HG02970 (cell line): ENCODE results near the gene SESN1.
"Not testable (repeated sequence)": the region's sequence is repeated elsewhere in the genome, so short reads cannot be mapped to it uniquely, and the experiment has no call there.

ENCODE experiments used
- ATAC-seq: cut with Tn5 transposase; IDR thresholded peaks from one replicate; pipeline ENCODE4 v1.9.1; 2021; ENCODE audit warnings: mild to moderate bottlenecking, moderate library complexity, moderate number of reproducible peaks; ENCODE audit not compliant: unreplicated experiment, low FRiP score

The SESN1 gene

DNA sequence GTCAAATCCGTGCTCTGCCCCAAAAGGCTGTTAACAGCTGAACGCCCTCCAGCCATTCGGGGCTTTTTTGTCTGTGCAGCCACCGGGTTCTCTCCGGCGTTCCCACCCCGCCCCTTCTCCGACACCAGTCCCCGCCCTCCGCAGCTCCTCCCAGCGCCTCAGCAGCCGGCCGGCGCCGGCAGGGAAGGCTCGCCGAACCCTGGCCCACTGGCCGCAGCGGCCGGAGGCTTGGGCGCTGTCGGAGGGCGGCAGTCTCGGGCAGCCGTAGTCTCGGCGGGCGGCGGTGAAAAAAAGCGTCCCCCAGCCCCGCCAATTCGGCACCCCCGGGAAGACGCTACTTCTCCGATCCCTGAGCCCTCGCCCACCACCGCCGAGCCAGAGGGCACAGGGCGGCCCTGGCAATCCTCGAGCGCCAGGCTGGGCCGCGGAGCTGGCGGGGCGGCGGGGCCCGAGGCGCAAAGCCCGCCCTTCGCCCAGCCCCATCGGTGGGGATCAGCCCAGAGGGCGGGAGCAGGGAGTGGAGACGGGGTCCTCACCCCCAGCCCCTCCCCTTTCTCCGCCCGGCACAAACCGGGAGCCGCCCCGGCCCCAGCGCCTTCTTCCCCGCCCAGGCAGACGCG is at the start of gene SESN1:
Gene SESN1, minus strand, starts transcription at position 431 of the 620 bp plus-strand sequence. CDS start 773 bp downstream, outside the sequence.
- peak; percentile 67 for ATAC-seq

DNA sequence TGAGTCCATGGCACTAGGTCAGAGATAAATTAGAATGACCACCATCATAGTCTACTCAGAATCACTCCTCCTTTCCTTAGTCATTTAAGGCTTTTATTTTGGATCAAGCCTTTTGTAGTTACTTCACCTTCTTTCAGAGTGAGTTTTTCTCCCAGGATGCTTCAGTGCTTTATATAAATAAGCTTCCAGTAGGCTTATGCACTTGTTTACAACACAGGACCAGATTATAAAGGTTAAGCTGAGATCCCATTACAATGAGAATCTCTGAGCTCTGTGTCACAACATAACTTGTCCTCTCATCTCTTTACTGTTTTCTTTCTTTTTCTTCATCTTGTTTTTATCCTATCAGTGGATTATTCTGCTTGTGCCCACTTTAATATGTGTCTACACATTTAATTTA is 48.5 kb upstream of the SESN1 start:
- ATAC-seq, result no peak

DNA sequence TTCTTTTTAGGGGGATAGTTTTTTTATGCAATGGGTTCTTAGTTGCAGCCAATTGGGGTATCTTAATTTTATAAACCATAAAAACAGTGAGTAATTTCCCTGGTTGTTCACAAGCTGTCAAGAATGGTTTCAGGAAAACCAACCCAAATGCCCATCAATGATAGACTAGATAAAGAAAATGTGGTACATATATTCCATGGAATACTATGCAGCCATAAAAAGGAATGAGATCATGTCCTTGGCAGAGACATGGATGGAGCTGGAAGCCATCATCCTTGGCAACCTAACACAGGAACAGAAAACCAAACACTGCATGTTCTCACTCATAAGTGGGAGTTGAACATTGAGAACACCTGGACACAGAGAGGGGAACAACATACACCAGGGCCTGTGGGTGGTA is 47.4 kb upstream of the SESN1 start:
- not testable (repeated sequence) for ATAC-seq

DNA sequence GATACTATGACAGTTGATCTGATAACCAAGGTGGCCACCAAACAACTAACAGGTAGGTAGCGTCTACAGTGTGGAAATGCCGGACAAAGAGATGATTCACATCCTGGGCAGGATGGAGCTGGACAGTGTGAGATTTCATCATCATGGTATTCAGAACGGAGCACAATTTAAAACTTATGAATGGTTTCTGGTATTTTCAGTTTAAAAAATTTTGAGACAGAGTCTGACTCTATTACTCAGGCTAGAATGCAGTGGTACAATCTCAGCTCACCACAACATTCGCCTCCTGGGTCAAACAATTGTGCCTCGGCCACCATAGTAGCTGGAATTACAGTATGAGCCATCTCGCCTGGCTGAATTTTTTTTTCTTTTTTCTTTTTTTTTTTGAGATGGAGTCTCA is 44.5 kb upstream of the SESN1 start:
- ATAC-seq, result no peak

DNA sequence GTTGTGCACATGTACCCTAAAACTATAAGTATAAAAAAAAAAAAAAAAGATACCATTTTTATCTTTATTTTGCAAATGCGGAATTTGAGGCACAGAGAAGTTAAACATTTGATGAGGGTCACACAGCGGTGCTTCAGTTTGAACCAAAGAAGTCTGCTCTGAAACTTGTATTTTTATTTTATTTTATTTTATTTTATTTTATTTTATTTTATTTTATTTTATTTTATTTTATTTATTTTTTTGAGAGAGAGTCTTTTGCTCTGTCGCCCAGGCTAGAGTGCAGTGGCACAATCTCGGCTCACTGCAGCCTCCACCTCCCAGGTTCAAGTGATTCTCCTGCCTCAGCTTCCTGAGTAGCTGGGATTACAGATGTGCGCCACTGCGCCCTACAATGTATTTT is 41.9 kb upstream of the SESN1 start:
- ATAC-seq, result not testable (repeated sequence)

DNA sequence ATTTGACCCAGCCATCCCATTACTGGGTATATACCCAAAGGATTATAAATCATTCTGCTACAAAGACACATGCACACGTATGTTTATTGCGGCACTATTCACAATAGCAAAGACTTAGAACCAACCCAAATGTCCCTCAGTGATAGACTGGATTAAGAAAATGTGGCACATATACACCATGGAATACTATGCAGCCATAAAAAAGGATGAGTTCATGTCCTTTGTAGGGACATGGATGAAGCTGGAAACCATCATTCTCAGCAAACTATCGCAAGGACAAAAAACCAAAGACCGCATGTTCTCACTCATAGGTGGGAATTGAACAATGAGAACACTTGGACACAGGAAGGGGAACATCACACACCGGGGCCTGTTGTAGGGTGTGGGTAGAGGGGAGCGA is 41.4 kb upstream of the SESN1 start:
- not testable (repeated sequence) for ATAC-seq

DNA sequence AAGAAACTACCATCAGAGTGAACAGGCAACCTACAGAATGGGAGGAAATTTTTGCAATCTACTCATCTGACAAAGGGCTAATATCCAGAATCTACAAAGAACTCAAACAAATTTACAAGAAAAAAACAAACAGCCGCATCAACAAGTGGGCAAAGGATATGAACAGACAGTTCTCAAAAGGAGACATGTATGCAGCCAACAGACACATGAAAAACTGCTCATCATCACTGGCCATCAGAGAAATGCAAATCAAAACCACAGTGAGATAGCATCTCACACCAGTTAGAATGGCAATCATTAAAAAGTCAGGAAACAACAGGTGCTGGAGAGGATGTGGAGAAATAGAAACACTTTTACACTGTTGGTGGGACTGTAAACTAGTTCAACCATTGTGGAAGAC is 41.0 kb upstream of the SESN1 start:
- ATAC-seq, result not testable (repeated sequence)

DNA sequence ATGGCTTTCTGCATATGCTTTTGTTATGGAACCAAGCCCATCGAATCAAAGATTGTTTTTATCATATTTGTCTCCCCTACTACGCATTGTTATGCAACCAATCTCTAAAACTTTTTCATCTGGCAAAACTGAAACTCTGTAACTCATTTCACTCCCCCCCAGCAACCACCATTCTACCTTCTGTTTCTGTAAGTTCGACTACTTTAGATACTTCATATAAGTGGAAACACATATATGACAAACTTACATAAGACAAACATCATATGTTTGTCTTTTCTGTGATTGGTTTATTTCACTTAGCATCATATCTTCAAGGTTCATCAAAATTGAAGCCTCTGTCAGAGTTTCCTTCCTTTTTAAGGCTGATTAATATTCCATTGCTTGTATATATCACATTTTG is 35.4 kb upstream of the SESN1 start:
- no peak for ATAC-seq

DNA sequence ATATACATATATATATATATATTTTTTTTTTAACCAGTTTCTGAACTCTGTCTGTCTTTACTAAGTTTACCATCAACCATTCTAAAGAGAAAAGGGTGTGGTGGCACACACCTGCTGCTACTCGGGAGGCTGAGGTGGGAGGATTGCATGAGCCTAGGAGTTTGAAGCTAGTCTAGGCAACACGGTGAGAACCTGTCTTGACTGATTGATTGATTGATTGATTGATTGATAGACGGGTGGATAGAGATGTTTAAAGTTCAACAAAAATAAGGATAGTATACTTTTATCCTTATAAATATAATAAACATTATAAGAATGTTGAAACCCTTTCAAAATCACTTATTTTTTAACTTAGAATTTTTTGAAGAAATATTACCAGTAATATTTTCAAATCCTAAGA is 30.9 kb upstream of the SESN1 start:
- no peak for ATAC-seq

DNA sequence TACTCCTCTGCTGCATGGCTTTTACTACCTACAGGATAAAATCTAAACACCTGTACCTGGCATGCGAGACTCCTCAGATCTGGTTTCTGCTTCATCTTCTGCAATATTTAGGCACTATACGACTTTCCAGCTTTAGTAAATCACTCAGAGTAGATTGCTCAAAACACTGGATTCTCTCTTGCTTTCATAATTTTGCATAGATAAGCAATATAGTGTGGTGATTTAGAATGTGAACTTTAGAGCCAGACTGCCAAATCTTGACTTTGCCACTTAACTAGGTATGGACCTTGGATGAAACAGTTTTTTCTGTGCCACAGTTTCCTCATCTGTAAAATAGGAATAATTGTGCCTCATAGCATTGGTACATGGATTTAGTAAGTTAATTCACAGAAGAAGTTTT is 29.6 kb upstream of the SESN1 start:
- ATAC-seq, result no peak

DNA sequence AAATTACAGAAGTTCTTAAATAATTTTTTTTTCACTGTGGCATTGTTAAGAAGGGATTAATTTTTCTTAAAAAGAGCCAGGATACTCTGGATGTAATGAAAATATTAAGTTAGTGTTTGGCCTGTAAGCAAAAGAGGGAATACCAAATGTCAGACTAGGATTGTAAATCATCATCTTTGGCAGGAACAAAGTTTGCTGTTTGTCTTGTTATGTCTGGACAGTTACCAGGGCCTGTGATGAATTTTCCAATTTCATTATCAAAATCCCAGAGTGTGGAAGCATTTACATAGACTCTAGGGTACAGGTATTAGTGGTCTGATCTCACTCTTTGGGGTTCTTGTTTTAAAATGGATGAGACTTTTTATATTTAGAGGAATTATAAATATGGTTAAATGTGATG is 26.8 kb upstream of the SESN1 start:
- ATAC-seq, result no peak

DNA sequence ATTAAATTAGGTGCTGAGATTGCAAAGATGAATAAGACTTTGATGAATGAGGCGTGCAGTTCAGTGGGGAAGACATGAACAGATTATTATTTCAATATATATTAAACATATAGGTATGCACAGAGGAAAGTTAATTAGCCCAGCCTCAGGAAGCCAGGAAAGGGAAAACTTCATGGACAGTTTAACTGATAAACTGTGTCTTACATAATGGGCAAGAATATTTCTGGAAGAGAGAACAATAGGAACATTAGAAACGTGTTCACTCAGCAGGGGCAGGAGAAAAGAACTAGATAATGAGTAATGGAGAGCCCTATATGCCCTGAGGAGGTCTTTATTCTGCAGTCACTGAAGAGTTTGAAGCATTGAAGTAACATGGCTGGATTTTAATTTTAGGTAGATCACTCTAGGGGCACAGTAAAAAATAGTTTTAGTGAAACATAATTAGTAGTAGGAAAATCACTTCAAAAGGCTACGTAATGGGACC is 24.3 kb upstream of the SESN1 start:
- ATAC-seq, result no peak

DNA sequence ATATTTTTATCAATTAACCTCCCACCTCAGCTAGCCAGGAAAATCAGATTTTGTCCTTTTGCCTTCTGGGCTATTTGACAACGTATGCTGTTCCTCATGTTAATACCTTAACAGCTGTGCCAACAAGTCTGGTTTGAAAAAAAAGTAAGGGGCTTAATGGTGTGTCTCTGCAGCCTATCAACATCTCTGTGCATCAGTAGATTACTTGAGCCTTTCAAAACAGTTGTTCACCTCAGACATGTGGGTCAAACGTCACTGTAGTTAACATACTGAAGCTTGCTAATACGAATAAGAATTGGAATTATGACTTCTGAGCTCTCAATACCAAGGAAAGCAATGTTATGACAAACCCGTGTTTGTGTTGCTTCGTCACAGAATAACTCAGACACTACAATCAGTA is 23.7 kb upstream of the SESN1 start:
- no peak for ATAC-seq

DNA sequence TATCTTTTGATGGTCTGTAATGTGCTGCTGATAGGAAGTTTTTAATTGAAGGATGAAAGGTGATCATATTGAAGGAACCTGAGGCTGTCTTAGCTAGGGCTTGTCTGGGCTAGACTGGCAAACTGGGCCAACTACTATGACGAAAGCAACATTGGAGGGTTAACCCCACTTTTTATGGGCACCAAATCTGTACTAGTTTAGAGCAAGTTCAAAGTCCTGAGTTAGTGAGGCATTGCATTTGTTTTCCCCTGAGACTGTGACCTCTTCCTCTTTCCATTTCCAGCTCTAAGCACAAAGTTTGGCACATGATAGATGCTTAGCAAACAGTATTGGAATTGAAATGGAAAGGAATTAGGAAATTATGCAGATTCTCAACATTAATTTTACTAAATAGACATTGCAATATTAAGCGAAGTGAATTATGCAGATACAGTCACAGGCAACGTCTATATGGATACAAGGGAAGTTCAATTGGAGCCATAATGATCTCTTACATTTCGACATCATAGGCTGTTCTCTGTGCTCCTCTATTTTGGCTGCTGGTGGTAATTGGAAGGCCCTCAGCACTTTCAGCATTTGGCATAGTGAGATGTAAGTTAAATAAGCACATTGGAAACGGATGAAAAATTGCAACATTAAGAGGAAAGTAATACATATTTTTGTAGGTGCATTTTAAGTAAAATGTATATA is 22.8 kb upstream of the SESN1 start:
- no peak for ATAC-seq

DNA sequence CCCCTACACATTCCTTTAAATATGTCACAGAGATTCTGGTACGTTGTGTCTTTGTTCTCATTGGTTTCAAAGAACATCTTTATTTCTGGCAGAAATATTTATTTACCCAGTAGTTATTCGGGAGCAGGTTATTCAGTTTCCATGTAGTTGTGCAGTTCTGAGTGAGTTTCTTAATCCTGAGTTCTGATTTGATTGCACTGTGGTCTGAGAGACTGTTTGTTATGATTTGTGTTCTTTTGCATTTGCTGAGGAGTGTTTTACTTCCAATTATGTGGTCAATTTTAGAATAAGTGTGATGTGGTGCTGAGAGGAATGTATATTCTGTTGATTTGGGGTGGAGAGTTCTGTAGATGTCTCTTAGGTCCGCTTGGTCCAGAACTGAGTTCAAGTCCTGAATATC is 18.0 kb upstream of the SESN1 start:
- not testable (repeated sequence) for ATAC-seq

DNA sequence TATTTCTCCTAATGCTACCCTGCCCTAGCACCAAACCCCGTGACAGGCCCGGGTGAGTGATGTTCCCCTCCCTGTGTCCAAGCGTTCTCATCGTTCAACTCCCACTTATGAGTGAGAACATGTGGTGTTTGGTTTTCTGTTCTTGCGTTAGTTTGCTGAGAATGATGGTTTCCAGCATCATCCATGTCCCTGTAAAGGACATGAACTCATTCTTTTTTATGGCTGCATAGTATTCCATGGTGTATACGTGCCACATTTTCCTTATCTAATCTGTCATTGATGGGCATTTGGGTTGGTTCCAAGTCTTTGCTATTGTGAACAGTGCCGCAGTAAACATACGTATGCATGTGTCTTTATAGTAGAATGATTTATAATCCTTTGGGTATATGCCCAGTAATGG is 15.0 kb upstream of the SESN1 start:
- not testable (repeated sequence) for ATAC-seq

DNA sequence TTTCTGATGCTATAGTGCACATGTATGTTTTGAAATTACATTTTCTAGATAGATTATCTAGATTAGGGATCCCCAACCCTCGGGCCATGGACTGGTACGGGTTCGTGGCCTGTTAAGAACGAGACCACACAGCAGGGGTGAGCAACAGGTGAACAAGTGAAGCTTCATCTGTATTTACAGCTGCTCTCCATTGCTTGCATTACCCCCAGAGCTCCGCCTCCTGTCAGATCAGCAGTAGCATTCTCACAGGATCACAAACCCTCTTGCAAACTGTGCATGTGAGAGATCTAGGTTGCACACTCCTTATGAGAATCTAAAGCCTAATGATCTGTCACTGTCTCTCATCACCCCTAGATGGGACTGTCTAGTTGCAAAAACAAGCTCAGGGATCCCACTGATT is 11.0 kb upstream of the SESN1 start:
- no peak for ATAC-seq

DNA sequence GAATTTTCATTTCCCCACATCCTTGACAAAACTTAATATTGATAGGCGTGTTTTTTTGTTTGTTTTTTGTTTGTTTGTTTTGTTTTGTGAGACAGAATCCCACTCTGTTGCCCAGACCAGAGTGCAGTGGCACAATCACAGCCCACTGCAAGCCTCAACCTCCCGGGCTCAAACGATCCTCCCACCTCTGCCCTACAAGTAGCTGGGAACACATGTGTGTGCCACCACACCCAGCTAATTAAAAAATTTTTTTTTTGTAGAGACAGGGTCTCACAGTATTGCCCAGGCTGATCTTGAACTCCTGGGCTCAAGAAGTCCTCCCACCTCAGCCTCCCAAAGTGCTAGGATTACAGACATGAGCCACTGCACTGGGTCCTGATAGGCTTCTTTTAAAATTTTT is 9.9 kb upstream of the SESN1 start:
- no peak for ATAC-seq

DNA sequence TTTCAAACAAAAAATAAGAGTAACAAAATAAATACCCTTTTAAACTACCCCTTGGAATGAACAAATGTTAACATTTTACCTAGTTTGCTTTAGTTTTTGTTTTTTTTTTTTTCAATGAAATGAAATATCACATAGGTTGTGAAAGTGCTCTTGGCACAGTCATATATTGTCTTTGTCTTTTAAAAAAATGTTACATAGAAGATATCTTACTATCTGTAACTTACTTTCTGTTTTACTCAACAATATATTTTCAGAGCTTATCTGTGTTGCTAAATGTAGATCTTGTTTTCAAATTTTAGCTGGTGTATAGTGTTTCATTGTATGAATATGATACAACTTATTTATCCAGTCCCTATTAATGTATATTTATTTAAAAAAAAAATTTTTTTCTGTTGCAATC is 9.3 kb upstream of the SESN1 start:
- no peak for ATAC-seq

DNA sequence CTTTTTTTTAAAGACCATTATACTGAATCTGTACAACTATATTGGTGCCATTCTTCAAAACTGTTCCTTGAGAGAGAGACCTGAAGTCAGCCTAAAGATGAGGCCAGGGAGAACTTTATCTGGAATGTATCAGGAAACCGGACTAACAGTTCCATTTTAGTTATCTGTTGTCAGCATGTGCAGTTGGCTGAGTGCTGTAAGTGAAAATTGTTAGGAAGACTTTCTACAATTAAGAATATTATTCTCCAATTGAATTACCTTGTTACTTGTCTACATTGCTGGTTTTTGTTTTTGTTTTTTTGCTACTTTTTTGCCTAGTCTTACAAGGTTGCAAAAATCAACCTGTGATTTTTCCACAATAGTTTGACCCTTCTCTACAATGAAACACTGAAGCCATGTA is 8.1 kb upstream of the SESN1 start:
- ATAC-seq, result no peak

DNA sequence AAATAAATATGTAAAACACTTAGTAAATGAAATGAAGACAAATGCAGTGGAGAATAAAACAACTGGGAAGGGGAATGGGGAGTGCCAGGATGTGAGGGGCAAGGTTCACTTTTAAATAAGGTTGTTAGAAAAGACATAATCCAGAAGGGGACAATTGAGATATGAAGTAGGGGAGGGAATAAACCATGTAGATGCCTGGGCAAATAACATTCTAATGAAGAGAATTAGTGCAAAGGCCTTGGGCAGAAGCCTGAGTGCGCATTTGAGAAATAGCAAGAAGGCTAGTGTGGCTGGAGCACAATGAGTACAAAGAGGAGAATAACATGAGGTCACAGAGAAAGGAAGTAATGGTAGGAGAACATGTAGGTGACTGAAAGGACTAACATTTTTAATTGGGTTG is 3.0 kb upstream of the SESN1 start:
- ATAC-seq, result no peak

DNA sequence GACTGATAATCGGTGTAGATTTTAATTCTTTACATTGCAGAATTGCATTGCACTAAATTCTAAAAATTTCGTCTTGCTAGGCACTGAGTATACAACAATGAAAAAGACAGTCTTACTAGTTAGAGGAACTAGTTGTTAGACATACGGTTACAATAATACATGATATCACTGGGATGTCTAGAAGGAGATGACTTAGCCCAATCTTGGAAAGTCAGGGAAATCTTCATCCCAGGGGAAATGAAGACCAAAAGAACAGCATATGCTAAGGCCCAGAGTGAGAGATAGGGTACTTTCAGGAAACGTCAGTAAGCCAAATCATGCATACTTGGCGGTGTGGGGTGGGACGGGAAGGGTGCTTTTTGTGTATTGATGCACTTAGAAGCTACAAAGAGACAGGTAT is 1.6 kb upstream of the SESN1 start:
- ATAC-seq, result no peak

DNA sequence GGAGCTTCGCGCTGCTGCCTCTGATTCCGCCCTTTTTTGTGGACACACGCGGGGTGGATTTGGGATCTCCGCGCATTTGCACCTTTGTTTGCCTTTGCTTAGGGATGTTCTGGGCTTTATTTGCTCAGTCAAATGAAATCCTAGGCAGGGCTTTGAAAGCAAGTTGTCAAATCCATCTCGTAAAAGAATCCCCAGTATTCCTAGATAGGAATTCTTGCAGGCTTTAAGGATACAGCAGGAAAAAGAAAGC is 1.1 kb upstream of the SESN1 start:
- ATAC-seq, result no peak
